Measurements from ENCODE around the gene TNNT2.

The TNNT2 gene

DNA sequence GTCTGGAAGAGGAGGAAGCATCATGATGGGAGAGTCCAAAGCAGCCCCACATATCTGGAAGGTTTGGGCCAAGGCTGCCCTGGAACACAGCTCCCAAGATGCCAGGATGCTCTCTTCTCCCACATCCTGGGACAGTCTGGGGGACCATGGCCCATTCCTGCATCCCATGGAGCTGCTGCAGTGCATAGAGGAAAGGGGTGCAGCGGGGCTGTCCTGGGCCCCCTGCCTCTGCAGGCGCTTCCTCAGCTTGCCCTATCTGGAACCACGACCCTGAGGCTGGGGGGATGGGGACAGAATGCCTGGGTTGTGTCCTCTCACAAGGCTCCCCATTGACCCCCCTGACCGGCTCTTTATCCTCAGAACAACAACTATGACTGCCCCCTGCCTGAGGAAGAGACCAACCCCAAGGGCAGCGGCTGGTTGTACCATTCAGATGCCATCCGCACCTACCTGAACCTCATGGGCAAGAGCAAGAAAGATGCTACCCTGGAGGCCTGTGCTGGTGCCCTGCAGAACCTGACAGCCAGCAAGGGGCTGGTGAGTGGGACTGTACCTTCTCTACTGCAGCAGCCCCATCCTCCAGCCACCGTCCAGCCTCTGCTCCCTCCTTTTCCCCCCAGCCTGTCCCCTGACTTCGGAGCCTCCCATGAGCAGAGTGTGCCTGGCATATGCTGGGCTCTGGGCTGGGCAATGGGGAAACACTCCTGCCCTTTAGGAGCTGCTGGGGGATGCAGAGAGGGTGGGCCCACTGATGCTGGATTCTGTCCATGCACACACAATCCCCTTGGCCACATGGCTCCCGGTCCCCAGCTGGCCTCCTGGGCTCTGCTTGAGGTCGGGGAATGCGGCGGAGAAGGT lies 54.6 kb downstream of the TNNT2 start:
- no peak for ATAC-seq (replicated peaks)

GRCh38 chr1:201321826-201322390 lies 55.6 kb downstream of the TNNT2 start:
- Mint-ChIP-seq H3K9me3 (no peaks in the 10 kb centered on the region), H3K27ac (no peak overlapping the region), H3K4me3 (no peak overlapping the region), H3K27me3 (no peaks in the 10 kb centered on the region), H3K36me3 (no peaks in the 10 kb centered on the region), H3K4me1 (no peaks in the 10 kb centered on the region)
- ATAC-seq (replicated peaks) (no peak), DNase-seq (no peak)

More for the DNA sequence above, 54.6 kb downstream of the TNNT2 start:
- Mint-ChIP-seq H3K36me3 (no peaks in the 10 kb centered on the region), H3K27me3 (no peaks in the 10 kb centered on the region), H3K27ac (no peak overlapping the region), H3K4me1 (no peaks in the 10 kb centered on the region), H3K9me3 (no peaks in the 10 kb centered on the region), H3K4me3 (no peak overlapping the region)
- DNase-seq: no peak

DNA sequence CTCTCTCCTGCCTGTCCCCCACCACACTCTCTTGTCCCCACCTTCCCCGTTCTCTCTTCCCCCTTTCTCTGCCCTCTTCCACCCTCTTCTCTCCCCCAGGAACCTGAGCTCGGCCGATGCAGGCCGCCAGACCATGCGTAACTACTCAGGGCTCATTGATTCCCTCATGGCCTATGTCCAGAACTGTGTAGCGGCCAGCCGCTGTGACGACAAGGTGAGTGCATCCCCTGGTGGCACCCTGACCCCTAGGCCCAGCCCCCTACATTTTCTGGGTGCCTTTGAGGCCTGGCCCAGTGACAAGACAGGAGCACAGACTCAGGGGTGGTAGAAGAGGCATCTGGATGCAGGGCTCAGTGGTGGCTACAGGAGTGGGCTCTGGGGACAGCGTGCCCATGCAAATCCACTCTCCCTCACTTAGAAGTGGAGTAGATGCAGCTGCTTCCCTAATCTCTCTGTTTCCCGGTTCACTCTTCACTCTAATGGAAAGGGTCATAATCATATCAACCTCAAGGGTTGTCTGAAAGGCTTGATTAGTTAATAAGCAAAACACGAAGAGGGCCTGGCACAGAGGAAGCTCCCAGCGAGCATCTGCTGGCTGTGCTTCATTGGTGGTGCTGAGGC lies 57.2 kb downstream of the TNNT2 start:
- H3K27ac Mint-ChIP-seq: no peak overlapping the region
- no peak for DNase-seq
- H3K27me3 Mint-ChIP-seq: peaks cover 6% of the 10 kb centered on the region in 2 donors
- H3K9me3 Mint-ChIP-seq: peaks cover 2 to 4% of the 10 kb centered on the region in 2 donors
- no peak for ATAC-seq (replicated peaks)
- no peak overlapping the region for H3K4me3 Mint-ChIP-seq
- no peaks in the 10 kb centered on the region for H3K36me3 Mint-ChIP-seq
- no peaks in the 10 kb centered on the region for H3K4me1 Mint-ChIP-seq

DNA sequence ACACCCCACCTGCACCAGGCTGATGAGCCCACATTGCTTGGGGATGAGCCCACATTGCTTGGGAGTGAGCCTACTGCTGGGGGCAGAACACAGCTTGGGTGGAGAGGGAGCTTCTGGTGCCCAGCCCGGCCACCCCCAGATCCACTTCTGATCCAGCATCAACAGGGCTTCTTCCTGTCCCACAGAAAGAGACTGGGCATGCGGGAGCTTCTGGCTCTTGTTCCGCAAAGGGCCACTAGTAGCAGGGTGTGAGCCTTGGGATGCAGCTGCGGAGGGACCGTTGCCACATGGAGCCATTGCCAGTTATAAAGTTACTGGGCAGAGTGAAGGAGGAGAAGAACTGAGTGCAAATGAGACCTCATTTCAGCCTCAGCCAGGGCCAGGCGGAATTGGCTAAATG lies 57.8 kb downstream of the TNNT2 start:
- ATAC-seq (replicated peaks) (no peak), DNase-seq (no peak)
- H3K4me1 Mint-ChIP-seq: no peaks in the 10 kb centered on the region
- no peak overlapping the region for H3K27ac Mint-ChIP-seq
- peaks cover 9 to 11% of the 10 kb centered on the region in 2 donors for H3K27me3 Mint-ChIP-seq
- no peaks in the 10 kb centered on the region for H3K36me3 Mint-ChIP-seq
- no peak overlapping the region for H3K4me3 Mint-ChIP-seq
- peaks cover 2 to 4% of the 10 kb centered on the region in 2 donors for H3K9me3 Mint-ChIP-seq

- DNase-seq (no peak), ATAC-seq (replicated peaks) (no peak)
- H3K36me3 Mint-ChIP-seq: no peaks in the 10 kb centered on the region
- H3K9me3 Mint-ChIP-seq: peaks cover 2 to 4% of the 10 kb centered on the region in 2 donors
- H3K4me3 Mint-ChIP-seq: no peak overlapping the region
- H3K27ac Mint-ChIP-seq: no peak overlapping the region
- H3K27me3 Mint-ChIP-seq: peaks cover 9 to 14% of the 10 kb centered on the region in 2 donors
- H3K4me1 Mint-ChIP-seq: no peaks in the 10 kb centered on the region
Observed at GRCh38 chr1:201318504-201319340, 58.8 kb downstream of the TNNT2 start.

DNA sequence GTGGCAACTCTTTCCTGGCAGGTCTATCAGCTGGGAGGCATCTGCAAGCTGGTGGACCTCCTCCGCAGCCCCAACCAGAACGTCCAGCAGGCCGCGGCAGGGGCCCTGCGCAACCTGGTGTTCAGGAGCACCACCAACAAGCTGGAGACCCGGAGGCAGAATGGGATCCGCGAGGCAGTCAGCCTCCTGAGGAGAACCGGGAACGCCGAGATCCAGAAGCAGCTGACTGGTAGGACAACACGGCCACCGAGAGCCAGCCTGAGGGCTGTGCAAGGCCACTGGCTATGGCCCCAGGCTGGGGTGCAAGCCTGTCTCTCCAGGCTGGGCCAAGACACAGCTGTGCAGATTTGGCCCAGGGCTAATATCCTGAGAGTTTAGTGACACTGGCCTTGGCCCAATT lies 59.9 kb downstream of the TNNT2 start:
- ATAC-seq (replicated peaks) (no peak), DNase-seq (no peak)
- Mint-ChIP-seq H3K9me3 (peaks cover 2 to 4% of the 10 kb centered on the region in 2 donors), H3K27ac (no peak overlapping the region), H3K4me3 (no peak overlapping the region), H3K36me3 (no peaks in the 10 kb centered on the region), H3K27me3 (peaks cover 9 to 14% of the 10 kb centered on the region in 2 donors), H3K4me1 (no peaks in the 10 kb centered on the region)

DNA sequence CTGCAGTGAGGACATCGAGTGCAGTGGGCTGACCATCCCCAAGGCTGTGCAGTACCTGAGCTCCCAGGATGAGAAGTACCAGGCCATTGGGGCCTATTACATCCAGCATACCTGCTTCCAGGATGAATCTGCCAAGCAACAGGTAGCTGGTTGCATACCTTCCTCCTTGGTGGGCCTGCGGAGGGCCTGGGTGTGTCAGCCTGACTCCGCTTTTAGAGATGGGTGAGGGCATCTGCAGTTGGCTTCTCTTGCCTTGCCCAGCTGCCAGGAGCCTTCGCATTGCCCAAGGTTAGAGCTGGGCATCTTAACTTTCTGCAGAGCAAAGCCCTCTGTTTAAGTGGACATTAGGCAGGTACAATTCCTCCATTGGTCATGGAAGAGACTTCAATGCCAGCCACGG lies 60.9 kb downstream of the TNNT2 start:
- no peak overlapping the region for H3K4me3 Mint-ChIP-seq

DNA sequence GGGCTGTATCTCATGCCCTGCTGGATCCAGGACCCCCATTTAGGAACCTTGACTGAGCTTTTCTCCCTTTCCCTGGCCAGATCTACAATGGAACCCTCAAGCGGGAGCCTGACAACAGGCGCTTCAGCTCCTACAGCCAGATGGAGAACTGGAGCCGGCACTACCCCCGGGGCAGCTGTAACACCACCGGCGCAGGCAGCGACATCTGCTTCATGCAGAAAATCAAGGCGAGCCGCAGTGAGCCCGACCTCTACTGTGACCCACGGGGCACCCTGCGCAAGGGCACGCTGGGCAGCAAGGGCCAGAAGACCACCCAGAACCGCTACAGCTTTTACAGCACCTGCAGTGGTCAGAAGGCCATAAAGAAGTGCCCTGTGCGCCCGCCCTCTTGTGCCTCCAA lies 64.4 kb downstream of the TNNT2 start:
- Mint-ChIP-seq H3K9me3 (peaks cover 2 to 4% of the 10 kb centered on the region in 2 donors), H3K27me3 (peaks cover 29 to 30% of the 10 kb centered on the region in 2 donors), H3K4me1 (peaks cover 0 to 5% of the 10 kb centered on the region in 2 donors), H3K36me3 (no peaks in the 10 kb centered on the region), H3K27ac (no peak overlapping the region), H3K4me3 (no peak overlapping the region)
- ATAC-seq (replicated peaks) (no peak), DNase-seq (no peak)

More for the DNA sequence above, 60.9 kb downstream of the TNNT2 start:
- Mint-ChIP-seq H3K9me3 (peaks cover 2 to 4% of the 10 kb centered on the region in 2 donors), H3K27ac (no peak overlapping the region), H3K36me3 (no peaks in the 10 kb centered on the region), H3K27me3 (peaks cover 9 to 14% of the 10 kb centered on the region in 2 donors), H3K4me1 (no peaks in the 10 kb centered on the region)
- DNase-seq: no peak
- ATAC-seq (replicated peaks): no peak

DNA sequence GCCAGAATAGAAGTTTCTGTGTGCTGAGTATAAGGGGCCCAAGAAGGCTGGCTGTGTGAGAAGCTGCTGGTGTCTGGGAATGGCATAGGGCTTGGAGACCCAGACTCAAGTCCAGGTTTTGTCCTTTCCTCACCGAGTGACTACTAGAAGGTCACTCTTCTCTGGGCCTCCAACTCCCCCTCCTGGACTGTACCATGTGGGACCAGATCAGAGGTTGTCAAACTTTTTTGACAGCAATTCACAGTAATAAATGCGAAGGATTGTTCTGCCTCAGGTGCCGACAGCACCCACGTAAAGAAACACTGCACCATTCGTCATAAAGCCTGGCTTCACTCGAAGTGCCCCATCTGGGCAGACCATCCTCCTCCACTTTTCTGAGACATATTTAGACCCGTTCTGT lies 65.2 kb downstream of the TNNT2 start:
- H3K4me1 Mint-ChIP-seq: peaks cover 0 to 5% of the 10 kb centered on the region in 2 donors
- H3K36me3 Mint-ChIP-seq: no peaks in the 10 kb centered on the region
- peaks cover 34% of the 10 kb centered on the region in 2 donors for H3K27me3 Mint-ChIP-seq
- peaks cover 2 to 4% of the 10 kb centered on the region in 2 donors for H3K9me3 Mint-ChIP-seq
- H3K27ac Mint-ChIP-seq: no peak overlapping the region
- DNase-seq (no peak), ATAC-seq (replicated peaks) (no peak)
- H3K4me3 Mint-ChIP-seq: no peak overlapping the region

DNA sequence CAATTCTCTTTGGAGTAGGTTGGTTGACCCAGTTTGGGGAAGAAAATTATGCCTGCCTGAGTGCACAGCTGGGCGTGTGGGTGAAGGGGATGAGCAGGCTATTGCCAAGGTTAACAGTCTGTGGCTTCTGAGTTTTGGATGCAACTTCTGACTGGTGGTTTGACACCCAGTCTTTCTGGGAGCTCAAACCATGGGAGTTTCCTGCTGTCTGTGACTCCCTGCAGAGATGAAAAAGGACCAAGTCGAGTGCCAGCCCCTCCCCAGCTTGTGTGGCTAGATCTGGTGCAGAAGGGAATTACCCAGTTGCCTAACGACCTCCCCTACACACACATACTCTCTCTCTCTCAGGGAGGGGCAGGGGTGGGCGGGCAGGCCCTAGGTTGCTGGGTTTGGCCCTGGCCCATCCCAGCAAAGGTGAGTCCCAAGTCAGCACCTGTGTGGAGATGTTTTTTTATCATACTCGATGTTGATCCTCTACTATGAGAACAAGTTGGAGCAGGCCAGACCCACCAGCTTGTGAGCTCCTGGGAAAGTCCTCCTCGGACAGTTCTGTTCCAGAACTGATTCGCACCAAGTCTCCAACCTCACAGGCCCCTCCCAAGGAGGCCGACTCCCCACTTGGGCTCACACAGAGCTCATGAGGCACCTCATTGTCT lies 66.0 kb downstream of the TNNT2 start:
- DNase-seq (peak; percentile 4), ATAC-seq (replicated peaks) (peak; percentile 42 to 56)
- H3K9me3 Mint-ChIP-seq: peaks cover 2 to 4% of the 10 kb centered on the region in 2 donors
- H3K27me3 Mint-ChIP-seq: peaks cover 34% of the 10 kb centered on the region in 2 donors
- H3K4me3 Mint-ChIP-seq: no peak overlapping the region
- no peaks in the 10 kb centered on the region for H3K36me3 Mint-ChIP-seq
- H3K27ac Mint-ChIP-seq: no peak overlapping the region
- H3K4me1 Mint-ChIP-seq: peaks cover 0 to 5% of the 10 kb centered on the region in 2 donors

DNA sequence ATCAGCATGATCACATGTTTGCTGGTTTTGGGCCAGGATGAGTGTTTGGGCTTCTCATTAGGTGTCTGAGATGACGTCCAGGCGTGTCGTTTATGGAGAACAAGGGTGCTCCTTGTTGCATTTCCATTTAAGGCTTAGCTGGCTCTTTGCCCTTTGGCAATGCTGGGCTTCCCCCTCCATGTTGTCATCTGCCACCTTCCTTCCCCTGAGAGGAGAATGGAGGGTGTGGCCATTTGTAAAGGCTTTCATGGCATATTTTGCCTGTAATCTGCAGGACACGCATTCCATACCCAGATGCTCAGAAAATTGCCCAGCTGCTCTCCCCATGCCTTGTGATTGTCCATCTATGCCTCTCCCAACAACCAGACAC lies 66.5 kb downstream of the TNNT2 start:
- H3K4me3 Mint-ChIP-seq: no peak overlapping the region
- DNase-seq (no peak), ATAC-seq (replicated peaks) (peak in 1 of 2 donors; percentile 21)
- H3K4me1 Mint-ChIP-seq: peaks cover 0 to 5% of the 10 kb centered on the region in 2 donors
- no peaks in the 10 kb centered on the region for H3K36me3 Mint-ChIP-seq
- peaks cover 2 to 4% of the 10 kb centered on the region in 2 donors for H3K9me3 Mint-ChIP-seq
- no peak overlapping the region for H3K27ac Mint-ChIP-seq
- peaks cover 32 to 35% of the 10 kb centered on the region in 2 donors for H3K27me3 Mint-ChIP-seq

DNA sequence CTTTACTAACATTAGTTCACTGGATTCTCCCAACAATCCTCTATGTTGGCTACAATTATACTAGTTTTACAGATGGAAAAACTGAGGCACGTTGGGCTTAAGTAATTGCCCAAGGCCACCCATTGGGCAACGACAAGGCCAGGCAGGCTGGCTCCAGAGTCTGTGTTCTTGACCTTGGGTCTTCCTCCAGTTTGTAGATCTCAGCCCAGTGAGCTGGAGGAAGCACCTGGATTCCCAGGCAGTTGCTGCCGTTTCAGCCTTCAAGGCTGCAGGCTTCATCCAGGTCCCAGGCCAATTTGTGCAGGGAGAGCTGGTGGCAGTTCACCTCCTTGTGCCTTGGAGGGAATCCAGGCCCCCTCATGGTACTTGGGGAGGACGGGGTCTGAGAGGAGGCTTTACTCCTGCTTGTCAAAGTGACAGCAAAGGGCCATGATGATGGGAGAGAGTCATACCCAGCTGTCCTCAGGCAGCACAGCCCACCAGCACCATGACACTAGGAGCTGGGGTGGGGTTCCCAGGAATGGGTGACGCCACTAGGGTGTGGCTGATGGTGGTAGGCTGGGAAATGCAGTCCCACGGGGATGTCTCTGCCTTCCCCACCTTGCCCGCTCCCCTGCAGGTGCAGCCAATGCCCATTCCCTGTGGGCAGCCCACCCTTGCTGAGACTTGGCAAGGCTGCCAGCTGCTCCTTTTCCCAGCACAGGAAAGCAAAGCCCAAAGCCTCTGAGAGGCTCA lies 67.1 kb downstream of the TNNT2 start:
- no peak for DNase-seq
- no peak for ATAC-seq (replicated peaks)
- Mint-ChIP-seq H3K4me1 (peaks cover 0 to 5% of the 10 kb centered on the region in 2 donors), H3K9me3 (no peaks in the 10 kb centered on the region), H3K4me3 (no peak overlapping the region), H3K27ac (no peak overlapping the region), H3K36me3 (no peaks in the 10 kb centered on the region), H3K27me3 (peaks cover 28 to 36% of the 10 kb centered on the region in 2 donors)

DNA sequence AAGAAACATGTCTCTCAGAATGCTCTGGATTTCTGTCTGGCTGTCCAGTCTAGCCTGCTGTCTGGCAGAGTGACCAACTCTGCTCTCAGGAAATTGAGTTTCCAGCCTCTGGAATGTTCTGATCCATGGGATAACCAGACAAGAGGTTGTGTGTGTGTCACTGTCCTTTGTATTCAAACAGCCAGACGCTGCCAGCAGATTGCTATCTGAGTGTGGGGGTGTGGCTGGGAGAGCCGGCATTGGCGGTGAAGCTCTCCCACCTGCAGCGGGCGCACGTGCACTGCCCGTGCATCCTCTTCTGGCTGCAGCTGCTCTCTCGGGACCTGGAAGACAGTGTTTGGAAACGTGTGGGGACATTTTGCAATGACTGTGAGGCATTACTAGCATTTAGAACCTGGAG lies 68.1 kb downstream of the TNNT2 start:
- peaks cover 25 to 29% of the 10 kb centered on the region in 2 donors for H3K27me3 Mint-ChIP-seq
- no peak for ATAC-seq (replicated peaks)
- no peak overlapping the region for H3K27ac Mint-ChIP-seq
- no peak overlapping the region for H3K4me3 Mint-ChIP-seq
- no peaks in the 10 kb centered on the region for H3K36me3 Mint-ChIP-seq
- peaks cover 0 to 5% of the 10 kb centered on the region in 2 donors for H3K4me1 Mint-ChIP-seq
- no peaks in the 10 kb centered on the region for H3K9me3 Mint-ChIP-seq
- DNase-seq: no peak

All from stimulated activated naive B cell treated with anti-CD40 and anti-IgM and Interleukin-4, amounts not matched to agents 10 μg/mL and 1 μg/mL and 100 μg/mL, for 72 hours (primary cell).